ENCODE results near the gene TMEM135.

GRCh38 chr11:87174870-87175269 lies 137.1 kb downstream of the TMEM135 start:
- TF ChIP-seq CTCF (IDR thresholded peaks at IDR 0.05; ENCODE audit: low read depth, low read length, poor library complexity, severe bottlenecking) (no peak), EZH2phosphoT487 (IDR thresholded peaks at IDR 0.05; ENCODE audit: borderline replicate concordance, low read length) (no peak)
